Thyroid gland (tissue), 4 donors: Measurements from ENCODE around the gene PAK6.

Experiments
- POLR2A ChIP-seq, 2 donors: fragments of 450-650 bp; IDR thresholded peaks; one replicate each; pipeline ENCODE4 v1.6.1; 2017; ENCODE audit warnings: antibody characterized with exemption in 2 of 2, mild to moderate bottlenecking in 2 of 2, moderate library complexity in 1 of 2
- TF ChIP-seq, protein P1 (sequence below), 6 experiments: fragments of 200-600 bp in 3 of 6; fragments of 450-650 bp in 3 of 6; sonication (generic) in 3 of 6; IDR thresholded peaks; one replicate each; pipeline ENCODE4 v1.5.1; 2016 to 2019; ENCODE audit warnings: antibody characterized with exemption in 6 of 6, mild to moderate bottlenecking in 2 of 6, inconsistent platforms in 1 of 6, moderate library complexity in 1 of 6

DNA sequence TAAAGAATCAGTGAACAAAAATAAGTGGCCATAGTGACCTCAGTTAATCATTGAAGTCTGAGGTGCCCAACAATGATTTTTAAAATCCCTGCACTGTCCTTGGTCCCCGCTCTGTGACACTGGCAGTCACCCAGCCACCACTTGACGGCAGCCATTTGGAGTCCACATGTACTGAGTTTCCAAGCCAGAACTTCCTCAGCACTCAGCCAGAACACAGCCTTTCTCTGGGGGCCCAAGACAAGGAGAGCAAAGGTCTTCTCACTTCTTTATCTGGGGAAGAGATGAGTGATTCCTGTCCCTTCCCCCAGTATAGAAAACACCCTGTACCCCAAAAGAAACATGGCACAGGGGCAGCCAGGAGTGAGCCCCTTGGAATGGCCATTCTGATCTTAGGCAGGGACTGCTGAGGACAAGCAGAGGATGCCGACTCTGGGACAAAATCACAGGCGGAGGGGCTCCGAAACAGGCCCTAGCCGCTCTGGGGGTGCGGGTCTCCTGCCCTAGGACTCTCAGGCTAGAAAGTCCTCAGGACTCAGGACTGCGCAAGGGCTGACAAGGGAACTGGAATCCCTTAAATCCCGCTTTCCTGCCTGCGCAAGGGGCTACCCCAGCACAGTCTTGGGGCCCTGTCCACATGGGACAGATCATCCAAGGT is 12.8 kb downstream of the PAK6 start:
- TF ChIP-seq, protein P1, sequence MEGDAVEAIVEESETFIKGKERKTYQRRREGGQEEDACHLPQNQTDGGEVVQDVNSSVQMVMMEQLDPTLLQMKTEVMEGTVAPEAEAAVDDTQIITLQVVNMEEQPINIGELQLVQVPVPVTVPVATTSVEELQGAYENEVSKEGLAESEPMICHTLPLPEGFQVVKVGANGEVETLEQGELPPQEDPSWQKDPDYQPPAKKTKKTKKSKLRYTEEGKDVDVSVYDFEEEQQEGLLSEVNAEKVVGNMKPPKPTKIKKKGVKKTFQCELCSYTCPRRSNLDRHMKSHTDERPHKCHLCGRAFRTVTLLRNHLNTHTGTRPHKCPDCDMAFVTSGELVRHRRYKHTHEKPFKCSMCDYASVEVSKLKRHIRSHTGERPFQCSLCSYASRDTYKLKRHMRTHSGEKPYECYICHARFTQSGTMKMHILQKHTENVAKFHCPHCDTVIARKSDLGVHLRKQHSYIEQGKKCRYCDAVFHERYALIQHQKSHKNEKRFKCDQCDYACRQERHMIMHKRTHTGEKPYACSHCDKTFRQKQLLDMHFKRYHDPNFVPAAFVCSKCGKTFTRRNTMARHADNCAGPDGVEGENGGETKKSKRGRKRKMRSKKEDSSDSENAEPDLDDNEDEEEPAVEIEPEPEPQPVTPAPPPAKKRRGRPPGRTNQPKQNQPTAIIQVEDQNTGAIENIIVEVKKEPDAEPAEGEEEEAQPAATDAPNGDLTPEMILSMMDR (IDR thresholded peaks at IDR 0.05) = no peak
- TF ChIP-seq POLR2A (IDR thresholded peaks at IDR 0.05) = no peak
